Vagina (tissue), 2 donors: ENCODE results near the gene ELF1. TPM values are rescaled to one million over a fixed set of nuclear protein-coding genes. Genes with fewer than 3 reads are reported as not detected.
"Not testable (repeated sequence)": the region's sequence is repeated elsewhere in the genome, so short reads cannot be mapped to it uniquely, and the experiment has no call there.

Experiments
- DNase-seq, 2 donors: peaks; one replicate each; pipeline ENCODE4 v3.0.0-alpha.2; 2017; ENCODE audit errors: extremely low spot score in 2 of 2
- H3K27ac ChIP-seq: fragments of 200-600 bp; sonication (generic); one replicate; pipeline ENCODE4 v1.5.1; 2019
- H3K27me3 ChIP-seq: fragments of 200-600 bp; sonication (generic); one replicate; pipeline ENCODE4 v1.5.1; 2019
- H3K36me3 ChIP-seq, 2 donors: fragments of 200-600 bp; sonication (generic); one replicate each; pipeline ENCODE4 v1.5.1; 2017 to 2019
- H3K4me1 ChIP-seq: fragments of 200-600 bp; sonication (generic); one replicate; pipeline ENCODE4 v1.5.1; 2019
- H3K4me3 ChIP-seq, 2 donors: fragments of 200-600 bp; sonication (generic); 1 replicate in 1 of 2; 2 replicates in 1 of 2; pipeline ENCODE4 v1.5.1; 2016 to 2019
- H3K9me3 ChIP-seq: fragments of 200-600 bp; sonication (generic); one replicate; pipeline ENCODE4 v1.5.1; 2019
- POLR2A ChIP-seq, 2 donors: fragments of 450-650 bp; IDR thresholded peaks; one replicate each; pipeline ENCODE4 v1.6.1; 2017; ENCODE audit warnings: antibody characterized with exemption in 2 of 2, mild to moderate bottlenecking in 2 of 2, moderate library complexity in 2 of 2
- POLR2AphosphoS5 ChIP-seq, 2 donors: sonication (generic); formaldehyde crosslinking; IDR thresholded peaks; one replicate each; pipeline ENCODE4 v1.9.0; 2017; ENCODE audit warnings: antibody characterized with exemption in 2 of 2, mild to moderate bottlenecking in 2 of 2, low read depth in 1 of 2; ENCODE audit not compliant: insufficient read depth in 1 of 2
- intact Hi-C: fragments of 100-400 bp; cut with DNase I; formaldehyde crosslinking; loops from one replicate; pipeline ENCODE4 v1.15.1; 2023
- total RNA-seq: library from RNA; depleted of rRNA; stranded (reverse); fragments of >200 nt; gene quantifications from one replicate; pipeline ENCODE4 v1.2.3, GENCODE V29; 2016
- TF ChIP-seq, protein P1 (sequence below), 3 experiments: fragments of 450-650 bp in 2 of 3; fragments of 200-600 bp in 1 of 3; sonication (generic) in 1 of 3; IDR thresholded peaks; one replicate each; pipeline ENCODE4 v1.5.1; 2017 to 2019; ENCODE audit warnings: antibody characterized with exemption in 3 of 3, mild to moderate bottlenecking in 2 of 3, moderate library complexity in 2 of 3

Gene ELF1
- total RNA-seq, 1 donor from 2014 or later: 101 TPM

DNA sequence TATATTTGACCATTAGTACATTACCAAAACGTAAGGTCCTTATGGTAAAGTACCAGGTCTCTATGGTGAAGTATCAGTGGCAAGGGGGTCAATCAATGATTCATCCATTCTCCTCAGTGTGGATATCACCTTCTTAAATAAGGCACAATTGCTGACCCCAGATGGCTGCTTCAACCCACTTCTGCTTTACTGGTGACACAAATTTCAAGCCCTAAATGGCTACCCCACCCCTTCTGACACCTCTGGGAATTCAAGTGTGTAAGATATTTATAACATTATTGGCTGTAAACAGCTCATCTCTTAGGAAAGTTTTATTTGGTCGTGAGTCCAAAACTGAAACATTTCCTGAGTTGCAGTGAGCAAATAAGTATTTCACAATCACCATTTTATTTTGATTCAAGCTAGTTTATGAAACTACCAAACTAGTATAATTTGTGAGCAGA is 34.3 kb upstream of the ELF1 start:
- no peak for DNase-seq
- H3K4me1 ChIP-seq: peaks cover 74% of the 10 kb centered on the region
- H3K9me3 ChIP-seq: no peaks in the 10 kb centered on the region
- H3K27ac ChIP-seq: peak overlapping the region; percentile 76
- no peaks in the 10 kb centered on the region for H3K36me3 ChIP-seq
- TF ChIP-seq POLR2AphosphoS5 (IDR thresholded peaks at IDR 0.05; ENCODE audit: insufficient read depth in 1 of 2, low read depth in 1 of 2): no peak
- TF ChIP-seq, protein P1, sequence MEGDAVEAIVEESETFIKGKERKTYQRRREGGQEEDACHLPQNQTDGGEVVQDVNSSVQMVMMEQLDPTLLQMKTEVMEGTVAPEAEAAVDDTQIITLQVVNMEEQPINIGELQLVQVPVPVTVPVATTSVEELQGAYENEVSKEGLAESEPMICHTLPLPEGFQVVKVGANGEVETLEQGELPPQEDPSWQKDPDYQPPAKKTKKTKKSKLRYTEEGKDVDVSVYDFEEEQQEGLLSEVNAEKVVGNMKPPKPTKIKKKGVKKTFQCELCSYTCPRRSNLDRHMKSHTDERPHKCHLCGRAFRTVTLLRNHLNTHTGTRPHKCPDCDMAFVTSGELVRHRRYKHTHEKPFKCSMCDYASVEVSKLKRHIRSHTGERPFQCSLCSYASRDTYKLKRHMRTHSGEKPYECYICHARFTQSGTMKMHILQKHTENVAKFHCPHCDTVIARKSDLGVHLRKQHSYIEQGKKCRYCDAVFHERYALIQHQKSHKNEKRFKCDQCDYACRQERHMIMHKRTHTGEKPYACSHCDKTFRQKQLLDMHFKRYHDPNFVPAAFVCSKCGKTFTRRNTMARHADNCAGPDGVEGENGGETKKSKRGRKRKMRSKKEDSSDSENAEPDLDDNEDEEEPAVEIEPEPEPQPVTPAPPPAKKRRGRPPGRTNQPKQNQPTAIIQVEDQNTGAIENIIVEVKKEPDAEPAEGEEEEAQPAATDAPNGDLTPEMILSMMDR (IDR thresholded peaks at IDR 0.05): no peak
- TF ChIP-seq POLR2A (IDR thresholded peaks at IDR 0.05): no peak
- intact Hi-C loops: loop anchor here (10.0 kb wide), 1 partner anchor 129 kb away; no protein-coding TSS in a partner anchor
- H3K27me3 ChIP-seq: no peaks in the 10 kb centered on the region
- H3K4me3 ChIP-seq: no peak overlapping the region

DNA sequence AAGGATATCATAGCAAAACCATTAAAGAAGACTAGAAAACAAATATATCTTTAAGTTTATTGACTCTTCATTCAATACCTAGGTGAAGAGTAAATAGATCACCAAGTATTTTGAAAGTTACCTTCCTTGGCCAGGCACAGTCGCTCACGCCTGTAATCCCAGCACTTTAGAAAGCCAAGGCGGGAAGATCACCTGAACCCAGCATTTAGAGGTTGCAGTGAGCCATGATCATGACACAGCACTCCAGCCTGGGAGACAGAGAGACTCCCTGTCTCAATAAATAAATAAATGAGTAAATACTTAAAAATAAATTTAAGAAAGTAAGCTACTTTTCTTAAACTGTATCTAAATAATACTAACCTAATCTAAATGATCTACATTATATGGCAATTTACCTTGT is 33.3 kb upstream of the ELF1 start:
- Histone ChIP-seq H3K4me3 (no peak overlapping the region), H3K27me3 (no peaks in the 10 kb centered on the region), H3K36me3 (peaks cover 0 to 4% of the 10 kb centered on the region in 2 donors), H3K9me3 (no peaks in the 10 kb centered on the region), H3K4me1 (peaks cover 64% of the 10 kb centered on the region), H3K27ac (no peak overlapping the region)
- no peak for DNase-seq
- intact Hi-C loops: loop anchor here (10.0 kb wide), 1 partner anchor 128 kb away; no protein-coding TSS in a partner anchor
- no peak for TF ChIP-seq POLR2AphosphoS5 (IDR thresholded peaks at IDR 0.05; ENCODE audit: insufficient read depth in 1 of 2, low read depth in 1 of 2)
- TF ChIP-seq, protein P1 (IDR thresholded peaks at IDR 0.05): no peak
- TF ChIP-seq POLR2A (IDR thresholded peaks at IDR 0.05): no peak

DNA sequence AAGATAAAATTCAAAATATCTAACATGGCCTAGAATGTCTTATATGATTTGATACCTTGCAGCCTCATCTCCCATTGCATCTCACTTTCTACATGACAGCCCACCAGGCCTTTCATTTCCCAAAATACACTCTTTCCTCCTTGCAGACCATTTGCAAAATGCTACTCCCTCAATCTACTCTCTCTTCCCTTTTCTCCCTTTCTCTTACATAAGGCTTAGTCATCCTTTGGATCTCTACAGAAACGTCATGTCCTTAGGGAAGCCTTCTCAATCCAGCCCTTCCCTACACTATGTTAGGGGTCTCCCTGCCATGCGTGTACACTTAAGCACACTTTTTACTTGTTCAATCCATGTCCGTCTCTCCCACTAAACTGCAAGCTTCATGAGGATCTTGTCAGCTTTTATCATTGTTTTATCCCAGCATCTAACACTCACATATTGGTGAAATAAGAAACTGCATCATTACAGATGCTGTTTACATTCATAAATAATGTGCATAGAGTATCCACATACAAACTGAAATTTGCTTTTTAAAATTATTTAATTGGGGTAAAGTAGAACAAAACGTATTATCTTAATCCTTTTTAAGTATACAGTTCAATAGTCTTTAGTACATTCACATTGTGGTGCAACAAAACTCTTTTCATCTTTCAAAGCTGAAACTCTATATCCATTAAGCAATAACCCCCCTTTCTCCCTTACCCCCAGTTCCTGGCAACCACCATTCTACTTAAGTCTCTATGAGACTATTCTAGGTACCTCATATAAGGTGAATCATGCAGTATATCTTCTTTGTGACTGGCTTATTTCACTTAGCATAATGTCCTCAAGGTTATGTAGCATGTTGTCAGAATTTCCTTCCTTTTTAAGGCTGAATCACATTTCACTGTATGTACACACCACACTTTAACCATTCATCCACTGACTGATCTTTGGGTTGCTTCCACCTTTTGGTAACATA is 30.6 kb upstream of the ELF1 start:
- Histone ChIP-seq H3K36me3 (peaks cover 0 to 4% of the 10 kb centered on the region in 2 donors), H3K27me3 (no peaks in the 10 kb centered on the region), H3K9me3 (no peaks in the 10 kb centered on the region), H3K4me1 (peaks cover 37% of the 10 kb centered on the region), H3K27ac (no peak overlapping the region), H3K4me3 (no peak overlapping the region)
- TF ChIP-seq POLR2A (IDR thresholded peaks at IDR 0.05) (no peak), POLR2AphosphoS5 (IDR thresholded peaks at IDR 0.05; ENCODE audit: insufficient read depth in 1 of 2, low read depth in 1 of 2) (no peak)
- TF ChIP-seq, protein P1 (IDR thresholded peaks at IDR 0.05): no peak
- intact Hi-C loops: loop anchor here (10.0 kb wide), 1 partner anchor 125 kb away; no protein-coding TSS in a partner anchor
- DNase-seq: no peak

DNA sequence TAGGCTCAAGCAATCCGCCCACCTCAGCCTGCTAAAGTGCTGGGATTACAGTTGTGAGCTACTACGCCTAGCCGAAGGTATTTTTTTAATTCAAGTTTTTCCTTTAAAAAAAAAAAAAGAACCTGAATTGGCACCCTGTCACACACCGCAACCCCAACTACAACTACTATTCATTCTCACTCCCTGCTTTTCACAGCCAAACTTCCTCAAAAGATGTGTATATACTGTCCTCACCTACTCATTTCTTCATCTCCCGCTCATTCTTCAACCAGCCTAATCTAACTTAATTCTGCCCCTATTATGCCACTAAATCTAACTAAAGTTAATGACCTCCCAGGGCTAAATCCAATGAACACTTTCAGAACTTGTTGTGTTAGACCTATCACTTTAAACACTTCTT is 29.5 kb upstream of the ELF1 start:
- DNase-seq: no peak
- intact Hi-C loops: no loop called here

DNA sequence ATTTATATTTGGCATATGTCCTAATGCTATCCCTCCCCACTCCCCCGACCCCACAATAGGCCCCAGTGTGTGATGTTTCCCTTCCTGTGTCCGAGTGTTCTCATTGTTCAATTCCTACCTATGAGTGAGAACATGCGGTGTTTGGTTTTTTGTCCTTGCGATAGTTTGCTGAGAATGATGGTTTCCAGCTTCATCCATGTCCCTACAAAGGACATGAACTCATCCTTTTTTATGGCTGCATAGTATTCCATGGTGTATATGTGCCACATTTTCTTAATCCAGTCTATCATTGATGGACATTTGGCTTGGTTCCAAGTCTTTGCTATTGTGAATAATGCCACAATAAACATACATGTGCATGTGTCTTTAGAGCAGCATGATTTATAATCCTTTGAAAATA is 23.3 kb upstream of the ELF1 start:
- H3K4me1 ChIP-seq, H3K36me3 ChIP-seq, H3K9me3 ChIP-seq, intact Hi-C loops, H3K27me3 ChIP-seq, DNase-seq, H3K27ac ChIP-seq, H3K4me3 ChIP-seq: not testable (repeated sequence)

More for the DNA sequence above, 29.5 kb upstream of the ELF1 start:
- Histone ChIP-seq H3K27me3 (no peaks in the 10 kb centered on the region), H3K27ac (no peak overlapping the region), H3K4me1 (peaks cover 26% of the 10 kb centered on the region), H3K36me3 (peaks cover 0 to 4% of the 10 kb centered on the region in 2 donors), H3K9me3 (no peaks in the 10 kb centered on the region), H3K4me3 (no peak overlapping the region)
- TF ChIP-seq POLR2A (IDR thresholded peaks at IDR 0.05) (no peak), POLR2AphosphoS5 (IDR thresholded peaks at IDR 0.05; ENCODE audit: insufficient read depth in 1 of 2, low read depth in 1 of 2) (no peak)
- TF ChIP-seq, protein P1 (IDR thresholded peaks at IDR 0.05): no peak
